T-cell (primary cell): Measurements from ENCODE around the gene IGSF1. TPM values are rescaled to one million over a fixed set of nuclear protein-coding genes. Genes with fewer than 3 reads are reported as not detected.

ENCODE experiments used
- ATAC-seq, 4 experiments: fragments of 200-7000 bp in 3 of 4; fragments of 150-1000 bp in 1 of 4; cut with Tn5 transposase; replicated peaks in 1 of 4; 1 replicate in 3 of 4; 2 replicates in 1 of 4; pipeline ENCODE4 v1.10.0; 2021; ENCODE audit warnings: moderate library complexity in 3 of 4, mild to moderate bottlenecking in 2 of 4, moderate number of reproducible peaks in 1 of 4
- CTCF ChIA-PET, 2 donors: fragments of 300-600 bp; sonication (Branson Sonifier 250); formaldehyde crosslinking; loops; one replicate each; lab custom pipeline; 2022; ENCODE audit warnings: antibody characterized with exemption in 2 of 2; lab: Charles Lee
- POLR2A ChIA-PET, 2 donors: fragments of 300-600 bp; sonication (Branson Sonifier 250); formaldehyde crosslinking; loops; one replicate each; lab custom pipeline; 2022; ENCODE audit warnings: antibody characterized with exemption in 2 of 2; lab: Charles Lee
- DNase-seq, 35 experiments: peaks; one replicate each; pipeline versions ENCODE4 v3.0.0 to v3.0.0-alpha.2; 2013 to 2023
- H3K27ac ChIP-seq: one replicate; pipeline ENCODE4 v1.5.1; 2013; ENCODE audit warnings: low read length
- H3K27me3 ChIP-seq, 2 experiments: replicated peaks in 1 of 2; 1 replicate in 1 of 2; 2 replicates in 1 of 2; pipeline versions ENCODE4 v1.6.1 to v1.7.0; 2013; ENCODE audit warnings: low read length in 1 of 2, mixed read lengths in 1 of 2; ENCODE audit not compliant: control insufficient read depth in 2 of 2, insufficient read depth in 2 of 2; ENCODE audit errors: extremely low read depth in 1 of 2
- H3K36me3 ChIP-seq, 2 donors: 1 replicate in 1 of 2; 2 replicates in 1 of 2; pipeline versions ENCODE4 v1.6.1 to v1.7.0; 2013; ENCODE audit warnings: low read length in 1 of 2; ENCODE audit not compliant: control insufficient read depth in 2 of 2, insufficient read depth in 1 of 2; ENCODE audit errors: extremely low read depth in 1 of 2
- H3K4me1 ChIP-seq, 2 experiments: 1 replicate in 1 of 2; 2 replicates in 1 of 2; pipeline versions ENCODE4 v1.6.1 to v1.7.0; 2013; ENCODE audit warnings: low read length in 2 of 2, mixed read lengths in 1 of 2; ENCODE audit not compliant: insufficient read depth in 2 of 2, control insufficient read depth in 1 of 2; ENCODE audit errors: extremely low read depth in 1 of 2
- H3K4me3 ChIP-seq, 2 donors: 1 replicate in 1 of 2; 2 replicates in 1 of 2; pipeline versions ENCODE4 v1.5.1 to v1.7.0; 2013; ENCODE audit warnings: mild to moderate bottlenecking in 2 of 2, low read length in 1 of 2, moderate library complexity in 1 of 2; ENCODE audit not compliant: control insufficient read depth in 1 of 2; ENCODE audit errors: extremely low read depth in 1 of 2
- H3K9me3 ChIP-seq: 2 replicates; pipeline ENCODE4 v1.7.0; 2013
- H3K27ac Mint-ChIP-seq, 2 donors: one replicate each; pipeline ENCODE4 v1.8.0; 2020 to 2021; ENCODE audit warnings: mild to moderate bottlenecking in 2 of 2, mixed read lengths in 2 of 2
- H3K27me3 Mint-ChIP-seq, 2 donors: one replicate each; pipeline ENCODE4 v1.8.0; 2021 to 2022; ENCODE audit warnings: mixed read lengths in 2 of 2
- H3K36me3 Mint-ChIP-seq: one replicate; pipeline ENCODE4 v1.8.0; 2021; ENCODE audit warnings: mixed read lengths
- H3K4me1 Mint-ChIP-seq, 3 donors: one replicate each; pipeline ENCODE4 v1.8.0; 2020 to 2022; ENCODE audit warnings: mixed read lengths in 3 of 3, mild to moderate bottlenecking in 1 of 3
- H3K4me3 Mint-ChIP-seq, 3 donors: one replicate each; pipeline ENCODE4 v1.8.0; 2020 to 2022; ENCODE audit warnings: mild to moderate bottlenecking in 3 of 3, mixed read lengths in 3 of 3, moderate library complexity in 3 of 3
- H3K9me3 Mint-ChIP-seq, 3 donors: one replicate each; pipeline ENCODE4 v1.8.0; 2020 to 2022; ENCODE audit warnings: mixed read lengths in 3 of 3
- whole genome bisulfite sequencing: methylation state at CpG from one replicate; pipeline ENCODE4 v1.1.5; 2013; ENCODE audit warnings: missing lambda C conversion rate; ENCODE audit not compliant: insufficient coverage; 5-methylcytosine and 5-hydroxymethylcytosine counted together
- total RNA-seq, 35 experiments: library from RNA in 6 of 35; stranded (reverse) in 6 of 35; fragments of 120-200 nt in 1 of 35; gene quantifications; one replicate each; pipeline versions ENCODE4 v1.2.1 to v1.2.4 and lab custom pipeline; 2013 to 2026

The IGSF1 gene
- under 1 TPM in 1 of 5 donors, not detected in 4; 0.19 TPM for total RNA-seq
- 0.09 TPM for total RNA-seq (2013)
- 0 reads per million in 29 experiments for total RNA-seq (lab: John Stamatoyannopoulos, UW)

- POLR2A ChIA-PET = no interaction called here
- Histone ChIP-seq H3K9me3 (no peaks in the 10 kb centered on the region), H3K36me3 (no peaks in the 10 kb centered on the region), H3K27me3 (peaks cover 0 to 14% of the 10 kb centered on the region in 2 experiments), H3K4me3 (no peak within 1 kb of the TSS), H3K4me1 (peaks cover 0 to 2% of the 10 kb centered on the region in 2 experiments), H3K27ac (no peak within 1 kb of the TSS)
- WGBS = 3% methylated on average over 5 of the region's 32 CpGs
- Mint-ChIP-seq H3K4me3 (peak within 1 kb of the TSS in 1 of 3 donors; percentile 47), H3K9me3 (no peaks in the 10 kb centered on the region), H3K27me3 (peaks cover 12 to 47% of the 10 kb centered on the region in 2 donors), H3K27ac (no peak within 1 kb of the TSS), H3K4me1 (peaks cover 0 to 2% (median 0%) of the 10 kb centered on the region in 3 donors), H3K36me3 (no peaks in the 10 kb centered on the region)
- DNase-seq = no peak
- no peak for ATAC-seq
- CTCF ChIA-PET = no interaction called here
These were observed at the start of gene IGSF1 for GRCh38 chrX:131288738-131289511. Gene IGSF1 (minus strand): TSS chrX:131289306. CDS start chrX:131286674, 2,632 bp downstream.

GRCh38 chrX:131332331-131332730, 43.2 kb upstream of the IGSF1 start:
- Mint-ChIP-seq H3K36me3 (no peaks in the 10 kb centered on the region), H3K9me3 (no peaks in the 10 kb centered on the region), H3K4me3 (no peak overlapping the region), H3K27me3 (peaks cover 0 to 23% of the 10 kb centered on the region in 2 donors), H3K4me1 (no peaks in the 10 kb centered on the region), H3K27ac (no peak overlapping the region)
- no peaks in the 10 kb centered on the region for H3K9me3 ChIP-seq
- H3K36me3 ChIP-seq = no peaks in the 10 kb centered on the region
- no peak for ATAC-seq
- ChIA-PET CTCF (no interaction called here), POLR2A (no interaction called here)
- H3K27me3 ChIP-seq = no peaks in the 10 kb centered on the region
- H3K4me1 ChIP-seq = no peaks in the 10 kb centered on the region
- no peak overlapping the region for H3K4me3 ChIP-seq
- no CpG with 5 or more reads among the region's 3 CpGs for WGBS
- no peak for DNase-seq
- no peak overlapping the region for H3K27ac ChIP-seq

- H3K9me3 ChIP-seq = no peaks in the 10 kb centered on the region
- Mint-ChIP-seq H3K27me3 (peaks cover 0 to 18% of the 10 kb centered on the region in 2 donors), H3K27ac (no peak overlapping the region), H3K4me3 (no peak overlapping the region), H3K4me1 (no peaks in the 10 kb centered on the region), H3K9me3 (peaks cover 0 to 6% (median 0%) of the 10 kb centered on the region in 3 donors), H3K36me3 (no peaks in the 10 kb centered on the region)
- ChIA-PET POLR2A (no interaction called here), CTCF (no interaction called here)
- H3K27me3 ChIP-seq = no peaks in the 10 kb centered on the region
- no peak for DNase-seq
- H3K36me3 ChIP-seq = no peaks in the 10 kb centered on the region
- no peaks in the 10 kb centered on the region for H3K4me1 ChIP-seq
- WGBS = no CpG with 5 or more reads among the region's 6 CpGs
- no peak overlapping the region for H3K27ac ChIP-seq
- H3K4me3 ChIP-seq = no peak overlapping the region
- ATAC-seq = no peak
These were observed 42.0 kb upstream of the IGSF1 start for GRCh38 chrX:131331152-131331551.

- H3K36me3 ChIP-seq = no peaks in the 10 kb centered on the region
- H3K27me3 ChIP-seq = no peaks in the 10 kb centered on the region
- H3K27me3 Mint-ChIP-seq = peaks cover 0 to 16% of the 10 kb centered on the region in 2 donors
- ChIA-PET CTCF (no interaction called here), POLR2A (no interaction called here)
- H3K27ac Mint-ChIP-seq = no peak overlapping the region
- no peaks in the 10 kb centered on the region for H3K4me1 ChIP-seq
- no peak for ATAC-seq
- no peak overlapping the region for H3K27ac ChIP-seq
- H3K9me3 Mint-ChIP-seq = peaks cover 0 to 6% (median 0%) of the 10 kb centered on the region in 3 donors
- no CpG with 5 or more reads among the region's 3 CpGs for WGBS
- no peak for DNase-seq
- H3K4me3 Mint-ChIP-seq = no peak overlapping the region
- H3K9me3 ChIP-seq = no peaks in the 10 kb centered on the region
- H3K4me3 ChIP-seq = no peak overlapping the region
- no peaks in the 10 kb centered on the region for H3K36me3 Mint-ChIP-seq
- H3K4me1 Mint-ChIP-seq = no peaks in the 10 kb centered on the region
These were observed 41.6 kb upstream of the IGSF1 start for GRCh38 chrX:131330735-131331134.

GRCh38 chrX:131322651-131323050, 33.5 kb upstream of the IGSF1 start:
- H3K27me3 Mint-ChIP-seq = peaks cover 0 to 21% of the 10 kb centered on the region in 2 donors
- 20% methylated on average over 1 of the region's 3 CpGs for WGBS
- CTCF ChIA-PET = no interaction called here

GRCh38 chrX:131317326-131317725, 28.2 kb upstream of the IGSF1 start:
- Histone ChIP-seq H3K4me1 (no peaks in the 10 kb centered on the region), H3K36me3 (no peaks in the 10 kb centered on the region), H3K27ac (no peak overlapping the region), H3K27me3 (no peaks in the 10 kb centered on the region), H3K4me3 (no peak overlapping the region), H3K9me3 (no peaks in the 10 kb centered on the region)
- POLR2A ChIA-PET = no interaction called here
- no peak for ATAC-seq
- no peaks in the 10 kb centered on the region for H3K4me1 Mint-ChIP-seq
- H3K27ac Mint-ChIP-seq = no peak overlapping the region
- H3K36me3 Mint-ChIP-seq = no peaks in the 10 kb centered on the region
- DNase-seq = no peak
- no CpG with 5 or more reads among the region's 4 CpGs for WGBS
- H3K27me3 Mint-ChIP-seq = peaks cover 0 to 19% of the 10 kb centered on the region in 2 donors
- H3K9me3 Mint-ChIP-seq = no peaks in the 10 kb centered on the region
- H3K4me3 Mint-ChIP-seq = no peak overlapping the region
- CTCF ChIA-PET = no interaction called here

More at GRCh38 chrX:131322651-131323050, 33.5 kb upstream of the IGSF1 start:
- H3K27ac ChIP-seq = no peak overlapping the region
- no peak overlapping the region for H3K4me3 Mint-ChIP-seq
- no peak for DNase-seq
- POLR2A ChIA-PET = no interaction called here
- H3K36me3 ChIP-seq = no peaks in the 10 kb centered on the region
- no peak overlapping the region for H3K27ac Mint-ChIP-seq
- no peaks in the 10 kb centered on the region for H3K9me3 ChIP-seq
- no peak for ATAC-seq
- no peaks in the 10 kb centered on the region for H3K27me3 ChIP-seq
- H3K4me1 ChIP-seq = no peaks in the 10 kb centered on the region
- H3K9me3 Mint-ChIP-seq = peaks cover 0 to 6% (median 0%) of the 10 kb centered on the region in 3 donors
- no peaks in the 10 kb centered on the region for H3K36me3 Mint-ChIP-seq
- no peak overlapping the region for H3K4me3 ChIP-seq
- H3K4me1 Mint-ChIP-seq = no peaks in the 10 kb centered on the region
